ENCODE results near the gene RPE.

Gene RPE

DNA sequence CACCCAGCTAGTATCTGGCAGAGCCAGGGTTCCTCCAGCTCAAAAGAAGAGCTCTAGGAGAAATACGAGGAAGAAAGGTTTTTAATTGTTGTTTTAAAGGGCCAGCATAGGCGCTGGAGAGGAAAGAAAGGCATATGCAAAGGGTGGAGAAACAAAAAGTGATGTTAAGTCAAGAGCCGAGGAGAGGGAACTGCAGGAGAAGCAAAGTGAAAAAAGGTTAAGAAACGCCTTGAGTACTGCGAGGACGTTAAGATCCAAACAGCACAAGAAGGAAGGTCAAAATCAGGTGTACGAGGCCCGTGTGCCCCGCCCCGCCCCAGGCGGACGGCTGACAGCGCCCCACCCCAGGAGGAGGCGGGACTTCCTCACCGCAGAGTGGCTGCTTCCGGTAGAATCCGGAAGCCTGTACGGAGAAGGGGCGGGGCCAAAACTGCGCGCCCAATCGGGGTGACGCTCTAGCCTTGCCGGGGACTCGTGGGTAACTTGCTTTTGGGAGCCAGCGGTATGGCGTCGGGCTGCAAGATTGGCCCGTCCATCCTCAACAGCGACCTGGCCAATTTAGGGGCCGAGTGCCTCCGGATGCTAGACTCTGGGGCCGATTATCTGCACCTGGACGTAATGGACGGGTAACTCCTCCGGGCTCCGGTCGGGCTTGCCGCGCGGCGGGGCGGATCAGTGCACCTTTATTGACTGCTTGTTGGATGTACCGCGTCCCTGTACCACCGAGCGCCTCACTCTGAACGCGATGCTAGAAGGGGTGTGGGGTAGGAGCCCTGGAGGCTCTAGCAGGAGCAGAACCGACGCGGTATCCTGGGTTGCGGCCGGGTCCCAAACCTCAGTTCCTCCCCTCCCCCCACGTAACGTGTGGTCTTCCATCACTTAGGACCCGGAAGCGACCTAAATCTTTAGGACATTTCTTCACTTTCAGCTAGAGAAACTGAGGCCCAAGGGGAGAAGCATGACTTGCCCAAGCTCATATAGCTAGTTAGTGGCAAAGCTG lies at the start of gene RPE:
RPE (plus strand) TSS at position 481 of the 1,000 bp plus-strand sequence; CDS start at position 505, 24 bp downstream.
- in situ Hi-C loops (cut with HindIII; ENCODE audit: low sequenced_read_pairs), result no loop called here

- in situ Hi-C loops (cut with HindIII; ENCODE audit: low sequenced_read_pairs), result no loop called here
These were observed 46.2 kb upstream of the RPE start for GRCh38 chr2:209956271-209956670.

- in situ Hi-C loops (cut with HindIII; ENCODE audit: low sequenced_read_pairs), result no loop called here
These were observed 44.4 kb upstream of the RPE start for GRCh38 chr2:209958016-209958415.

GRCh38 chr2:209960045-209960444 lies 42.4 kb upstream of the RPE start:
- in situ Hi-C loops (cut with HindIII; ENCODE audit: low sequenced_read_pairs), result no loop called here

GRCh38 chr2:209960676-209961630 lies 41.5 kb upstream of the RPE start:
- in situ Hi-C loops (cut with HindIII; ENCODE audit: low sequenced_read_pairs), result no loop called here

DNA sequence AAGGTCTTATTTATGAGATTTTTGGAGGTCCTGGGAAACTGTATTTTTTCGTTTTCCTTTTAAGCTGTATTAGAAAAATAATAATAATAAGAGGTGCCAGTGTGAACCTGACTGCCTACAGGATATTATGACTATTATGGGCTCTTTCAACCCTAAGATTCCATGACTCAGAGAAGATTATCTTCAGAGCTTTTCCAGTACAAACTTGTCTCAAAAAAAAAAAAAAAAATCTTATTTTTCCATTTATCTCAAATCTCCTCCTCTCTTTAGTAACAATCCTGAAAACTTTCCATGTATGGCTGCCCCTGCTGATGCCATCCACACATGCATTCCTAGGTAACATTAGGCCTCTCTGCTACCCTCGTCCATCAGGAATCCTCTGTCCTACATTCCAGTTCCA lies 36.7 kb upstream of the RPE start:
- in situ Hi-C loops (cut with HindIII; ENCODE audit: low sequenced_read_pairs), result no loop called here

DNA sequence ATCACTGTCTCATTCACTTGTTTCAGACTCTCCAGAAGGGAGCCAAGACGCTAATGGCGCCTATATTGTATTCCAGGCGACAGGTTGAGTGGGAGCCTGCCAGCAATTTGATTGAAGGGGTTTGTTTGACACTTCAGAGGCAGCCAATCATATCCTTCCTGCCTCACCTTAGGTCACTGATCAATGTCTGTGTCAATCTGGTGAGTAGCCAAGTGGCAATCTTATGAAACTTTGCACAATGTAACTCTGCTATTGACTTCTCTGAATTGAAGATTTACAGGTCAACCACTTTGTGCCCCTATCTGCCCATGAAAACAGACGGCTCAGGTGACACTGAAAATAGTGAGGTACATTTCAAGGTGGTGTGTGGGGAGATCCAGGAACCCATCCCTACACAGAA lies 32.7 kb upstream of the RPE start:
- in situ Hi-C loops (cut with HindIII; ENCODE audit: low sequenced_read_pairs), result no loop called here

DNA sequence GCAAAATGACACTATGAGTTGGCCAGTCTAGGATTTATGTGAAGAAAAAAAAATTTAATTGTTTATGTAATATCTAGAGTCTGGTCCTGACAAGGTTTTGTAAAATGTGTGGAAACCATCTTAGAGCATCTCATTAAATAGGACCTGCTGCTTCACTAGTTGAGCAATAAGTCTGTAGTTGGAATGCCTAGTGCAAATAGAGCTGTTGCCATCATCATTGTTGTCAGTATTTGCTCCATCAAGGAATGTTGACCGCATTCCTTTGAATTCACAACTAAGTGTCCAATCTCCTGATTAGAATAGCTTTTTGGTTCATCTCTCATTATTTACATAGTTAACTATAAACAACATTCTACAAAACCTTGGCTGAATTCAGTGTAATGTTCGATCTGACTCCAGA lies 32.2 kb upstream of the RPE start:
- in situ Hi-C loops (cut with HindIII; ENCODE audit: low sequenced_read_pairs), result no loop called here

DNA sequence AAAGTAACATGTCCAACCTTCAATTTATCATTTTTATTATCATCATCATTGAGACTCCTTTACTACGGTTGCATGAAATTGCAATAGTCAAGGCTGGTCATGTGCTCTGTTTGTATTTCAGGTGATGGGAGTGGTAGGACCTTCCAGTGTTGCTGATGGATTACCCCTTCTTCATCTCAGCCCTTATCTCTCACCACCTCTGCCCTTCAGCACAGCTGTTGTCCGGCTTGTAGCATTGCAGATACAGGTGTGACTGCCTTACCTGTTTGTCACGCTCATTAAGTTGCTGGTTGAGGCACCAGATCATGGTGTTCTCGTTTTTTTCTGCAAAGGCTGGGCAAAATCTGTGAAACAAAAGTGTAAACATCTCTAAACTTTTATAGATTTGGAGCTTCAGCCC lies 31.7 kb upstream of the RPE start:
- in situ Hi-C loops (cut with HindIII; ENCODE audit: low sequenced_read_pairs), result no loop called here

GRCh38 chr2:209973328-209973727 lies 29.1 kb upstream of the RPE start:
- in situ Hi-C loops (cut with HindIII; ENCODE audit: low sequenced_read_pairs), result no loop called here

DNA sequence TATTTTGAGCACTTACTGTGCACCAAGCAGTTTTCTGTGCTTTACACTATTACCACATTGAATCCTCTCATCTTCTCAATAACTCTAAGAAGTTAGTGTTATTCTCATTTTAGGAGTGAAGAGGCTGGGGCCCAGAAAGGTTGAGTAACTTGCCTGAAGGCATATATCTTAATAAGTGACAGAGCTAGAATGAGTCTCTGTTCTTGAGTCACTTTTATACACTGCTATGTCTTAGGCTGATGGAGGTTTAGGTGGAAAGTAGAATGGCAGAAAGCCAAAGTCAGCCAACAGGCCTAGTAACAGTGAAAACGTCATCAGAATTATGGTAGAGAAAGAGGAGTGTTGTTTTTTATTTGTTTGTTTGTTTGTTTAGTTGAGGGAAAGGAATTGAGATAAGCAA lies 27.9 kb upstream of the RPE start:
- in situ Hi-C loops (cut with HindIII; ENCODE audit: low sequenced_read_pairs), result no loop called here

DNA sequence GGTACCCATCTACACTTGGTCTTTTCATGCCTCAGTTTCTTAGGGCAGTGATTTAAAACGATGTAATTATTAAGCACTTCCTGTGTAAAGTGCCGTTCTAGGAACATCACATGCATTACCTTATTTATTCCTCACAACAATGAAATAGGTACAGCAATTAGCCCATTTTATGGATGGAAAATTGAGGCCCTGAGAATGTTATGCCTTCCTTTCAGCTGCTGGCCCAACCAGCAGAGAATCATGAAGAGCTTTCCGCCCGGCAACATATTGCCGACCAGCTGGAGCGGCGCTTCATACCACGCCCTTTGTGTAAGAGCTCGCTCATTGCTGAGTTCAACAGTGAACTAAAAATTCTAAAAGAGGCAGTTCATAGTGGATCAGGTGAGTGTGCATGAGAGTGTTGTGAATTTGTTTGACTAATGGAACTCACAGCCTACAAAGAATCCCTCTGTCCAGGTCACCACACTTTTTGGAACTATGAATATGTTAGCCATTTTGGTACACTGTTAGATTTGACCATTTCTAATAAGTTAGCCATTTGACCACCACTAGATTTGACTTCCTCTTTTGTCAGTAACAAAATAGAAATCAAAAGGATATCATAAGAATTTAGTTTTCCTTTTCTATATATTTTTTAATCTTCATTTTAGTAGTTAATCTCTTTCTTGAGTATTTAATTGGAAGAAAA lies 25.6 kb upstream of the RPE start:
- in situ Hi-C loops (cut with HindIII; ENCODE audit: low sequenced_read_pairs), result no loop called here

DNA sequence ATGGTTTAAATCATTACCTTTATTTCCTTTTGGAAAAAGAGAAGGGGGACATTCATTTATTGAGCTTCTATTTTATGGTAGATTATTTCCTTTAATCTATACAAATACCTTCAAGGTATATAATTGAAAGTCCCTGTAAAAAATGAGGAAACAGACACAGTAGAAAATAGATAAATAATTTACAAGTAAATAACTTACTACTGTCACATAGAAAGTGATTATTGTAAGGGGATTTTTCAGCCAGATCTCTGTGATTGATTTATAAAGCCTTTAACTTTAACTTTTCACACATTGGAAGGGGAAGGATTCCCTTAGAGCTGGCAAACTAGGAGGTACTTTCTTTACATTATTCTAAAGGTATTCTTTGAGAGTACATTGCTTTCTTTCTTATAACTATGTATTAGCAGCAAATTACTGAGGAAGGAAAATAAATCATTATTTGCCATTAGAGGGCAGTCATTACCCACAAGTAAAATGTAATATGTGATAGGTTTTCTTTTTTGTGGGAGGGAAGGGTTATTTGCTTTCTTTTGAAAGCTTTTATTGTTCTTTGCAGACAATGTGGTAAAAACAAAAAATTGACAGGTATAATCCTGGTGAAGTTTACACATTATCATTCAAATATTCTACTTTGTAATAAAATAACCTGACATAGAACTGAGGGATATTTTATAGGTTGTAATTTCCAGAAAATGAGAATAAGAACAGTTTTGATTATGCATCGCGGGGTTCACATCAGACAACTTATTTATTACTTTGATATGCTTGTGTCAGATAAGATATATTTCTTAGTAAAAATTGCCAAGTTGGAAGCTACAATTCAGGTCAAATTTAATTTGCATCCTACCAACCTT lies 24.8 kb upstream of the RPE start:
- in situ Hi-C loops (cut with HindIII; ENCODE audit: low sequenced_read_pairs), result no loop called here

GRCh38 chr2:209984291-209984690 lies 18.1 kb upstream of the RPE start:
- in situ Hi-C loops (cut with HindIII; ENCODE audit: low sequenced_read_pairs), result no loop called here

- in situ Hi-C loops (cut with HindIII; ENCODE audit: low sequenced_read_pairs), result no loop called here
These were observed 16.6 kb upstream of the RPE start for GRCh38 chr2:209985874-209986273.

DNA sequence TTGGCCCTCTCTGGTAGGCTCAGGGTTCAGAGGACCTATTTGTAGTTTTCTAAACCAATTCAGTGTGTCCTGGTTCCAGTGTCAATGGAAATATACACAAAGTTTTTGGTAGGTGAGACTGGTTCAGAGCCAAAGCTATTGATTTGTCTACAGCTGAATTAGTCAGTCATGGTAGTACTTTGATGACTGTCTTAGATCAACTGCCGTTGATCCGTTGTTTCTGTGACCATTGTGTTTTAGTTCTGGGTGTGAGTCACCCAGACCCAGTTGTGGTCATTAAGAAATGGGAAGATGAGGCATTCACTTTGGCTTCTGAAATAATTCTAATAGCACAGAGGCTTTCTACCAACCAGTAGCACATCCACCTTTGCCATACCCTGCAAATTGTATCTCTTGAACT lies 16.0 kb upstream of the RPE start:
- in situ Hi-C loops (cut with HindIII; ENCODE audit: low sequenced_read_pairs), result no loop called here

GRCh38 chr2:209988010-209988409 lies 14.4 kb upstream of the RPE start:
- in situ Hi-C loops (cut with HindIII; ENCODE audit: low sequenced_read_pairs), result no loop called here

- in situ Hi-C loops (cut with HindIII; ENCODE audit: low sequenced_read_pairs), result no loop called here
These were observed 11.6 kb upstream of the RPE start for GRCh38 chr2:209990838-209991237.

GRCh38 chr2:209993968-209994367 lies 8.5 kb upstream of the RPE start:
- in situ Hi-C loops (cut with HindIII; ENCODE audit: low sequenced_read_pairs), result no loop called here

GRCh38 chr2:209998596-209998995 lies 3.8 kb upstream of the RPE start:
- in situ Hi-C loops (cut with HindIII; ENCODE audit: low sequenced_read_pairs), result no loop called here

Data from endothelial cell of hepatic sinusoid (primary cell).